Stomach smooth muscle (tissue), 2 donors: Measurements from ENCODE around the gene PAK5.

Experiments used
- H3K27ac ChIP-seq: one replicate; pipeline ENCODE4 v1.7.0; 2013; ENCODE audit warnings: mild to moderate bottlenecking, low read length, inconsistent platforms
- H3K27me3 ChIP-seq, 2 donors: one replicate each; pipeline ENCODE4 v1.7.0; 2013; ENCODE audit warnings: low read length in 2 of 2; ENCODE audit not compliant: insufficient read depth in 2 of 2, control insufficient read depth in 1 of 2
- H3K36me3 ChIP-seq, 2 donors: one replicate each; pipeline ENCODE4 v1.7.0; 2013; ENCODE audit warnings: low read length in 2 of 2; ENCODE audit not compliant: control insufficient read depth in 2 of 2, insufficient read depth in 2 of 2
- H3K4me1 ChIP-seq: one replicate; pipeline ENCODE4 v1.7.0; 2013; ENCODE audit warnings: low read length; ENCODE audit not compliant: control insufficient read depth, insufficient read depth
- H3K4me3 ChIP-seq, 2 donors: one replicate each; pipeline ENCODE4 v1.7.0; 2013; ENCODE audit warnings: low read length in 2 of 2
- H3K9ac ChIP-seq, 2 donors: one replicate each; pipeline ENCODE4 v1.7.0; 2013; ENCODE audit warnings: low read length in 2 of 2, mild to moderate bottlenecking in 1 of 2
- H3K9me3 ChIP-seq, 2 donors: one replicate each; pipeline ENCODE4 v1.7.0; 2013; ENCODE audit warnings: low read length in 2 of 2; ENCODE audit not compliant: control insufficient read depth in 2 of 2
- donor health status: healthy.
- donor health status: Pancreatic carcinoma.

PAK5 gene

GRCh38 chr20:9534025-9534424, 304.9 kb downstream of the PAK5 start:
- Histone ChIP-seq H3K9ac (no peak overlapping the region), H3K4me3 (no peak overlapping the region), H3K27me3 (no peaks in the 10 kb centered on the region), H3K4me1 (no peaks in the 10 kb centered on the region), H3K27ac (no peak overlapping the region), H3K9me3 (no peaks in the 10 kb centered on the region), H3K36me3 (no peaks in the 10 kb centered on the region)

GRCh38 chr20:9532069-9532838, 306.6 kb downstream of the PAK5 start:
- no peaks in the 10 kb centered on the region for H3K27me3 ChIP-seq
- no peaks in the 10 kb centered on the region for H3K9me3 ChIP-seq
- H3K36me3 ChIP-seq, result no peaks in the 10 kb centered on the region
- no peaks in the 10 kb centered on the region for H3K4me1 ChIP-seq
- H3K9ac ChIP-seq, result no peak overlapping the region
- no peak overlapping the region for H3K27ac ChIP-seq
- no peak overlapping the region for H3K4me3 ChIP-seq

GRCh38 chr20:9531581-9531980, 307.3 kb downstream of the PAK5 start:
- Histone ChIP-seq H3K27ac (no peak overlapping the region), H3K9ac (no peak overlapping the region), H3K4me1 (no peaks in the 10 kb centered on the region), H3K36me3 (no peaks in the 10 kb centered on the region), H3K4me3 (no peak overlapping the region), H3K27me3 (no peaks in the 10 kb centered on the region), H3K9me3 (no peaks in the 10 kb centered on the region)

- Histone ChIP-seq H3K36me3 (no peaks in the 10 kb centered on the region), H3K9me3 (no peaks in the 10 kb centered on the region), H3K4me3 (no peak overlapping the region), H3K9ac (no peak overlapping the region), H3K4me1 (no peaks in the 10 kb centered on the region), H3K27me3 (peaks cover 0 to 6% of the 10 kb centered on the region in 2 donors), H3K27ac (no peak overlapping the region)
Observed at GRCh38 chr20:9523636-9524035, 315.2 kb downstream of the PAK5 start.

GRCh38 chr20:9520086-9520485, 318.8 kb downstream of the PAK5 start:
- no peaks in the 10 kb centered on the region for H3K9me3 ChIP-seq
- H3K4me3 ChIP-seq, result no peak overlapping the region
- H3K27me3 ChIP-seq, result peaks cover 20 to 21% of the 10 kb centered on the region in 2 donors

GRCh38 chr20:9518576-9519175, 320.2 kb downstream of the PAK5 start:
- H3K27me3 ChIP-seq, result peaks cover 25% of the 10 kb centered on the region in 2 donors
- H3K4me3 ChIP-seq, result no peak overlapping the region

More at GRCh38 chr20:9520086-9520485, 318.8 kb downstream of the PAK5 start:
- peaks cover 12% of the 10 kb centered on the region for H3K4me1 ChIP-seq
- H3K9ac ChIP-seq, result no peak overlapping the region
- H3K27ac ChIP-seq, result no peak overlapping the region
- H3K36me3 ChIP-seq, result no peaks in the 10 kb centered on the region

GRCh38 chr20:9517297-9518162, 321.3 kb downstream of the PAK5 start:
- no peak overlapping the region for H3K9ac ChIP-seq
- peaks cover 17% of the 10 kb centered on the region for H3K4me1 ChIP-seq
- peaks cover 25% of the 10 kb centered on the region in 2 donors for H3K27me3 ChIP-seq
- no peaks in the 10 kb centered on the region for H3K36me3 ChIP-seq
- no peaks in the 10 kb centered on the region for H3K9me3 ChIP-seq
- no peak overlapping the region for H3K4me3 ChIP-seq
- H3K27ac ChIP-seq, result no peak overlapping the region

More at GRCh38 chr20:9518576-9519175, 320.2 kb downstream of the PAK5 start:
- Histone ChIP-seq H3K4me1 (peaks cover 17% of the 10 kb centered on the region), H3K27ac (no peak overlapping the region), H3K9ac (no peak overlapping the region), H3K36me3 (no peaks in the 10 kb centered on the region), H3K9me3 (no peaks in the 10 kb centered on the region)

- Histone ChIP-seq H3K36me3 (no peaks in the 10 kb centered on the region), H3K9me3 (no peaks in the 10 kb centered on the region), H3K4me3 (peak overlapping the region in 1 of 2 donors; percentile 35), H3K4me1 (peaks cover 17% of the 10 kb centered on the region), H3K9ac (no peak overlapping the region), H3K27ac (no peak overlapping the region), H3K27me3 (peaks cover 25% of the 10 kb centered on the region in 2 donors)
Observed at GRCh38 chr20:9516234-9516871, 322.5 kb downstream of the PAK5 start.

GRCh38 chr20:9515741-9516233, 323.1 kb downstream of the PAK5 start:
- no peaks in the 10 kb centered on the region for H3K36me3 ChIP-seq
- H3K27ac ChIP-seq, result no peak overlapping the region
- peak overlapping the region in 1 of 2 donors; percentile 44 for H3K4me3 ChIP-seq
- H3K27me3 ChIP-seq, result peaks cover 23 to 25% of the 10 kb centered on the region in 2 donors
- H3K9me3 ChIP-seq, result no peaks in the 10 kb centered on the region
- no peak overlapping the region for H3K9ac ChIP-seq
- H3K4me1 ChIP-seq, result peaks cover 17% of the 10 kb centered on the region

- peaks cover 17% of the 10 kb centered on the region for H3K4me1 ChIP-seq
- no peaks in the 10 kb centered on the region for H3K36me3 ChIP-seq
- no peak overlapping the region for H3K27ac ChIP-seq
- H3K4me3 ChIP-seq, result peak overlapping the region in 1 of 2 donors; percentile 44
- H3K9me3 ChIP-seq, result no peaks in the 10 kb centered on the region
- peaks cover 22 to 30% of the 10 kb centered on the region in 2 donors for H3K27me3 ChIP-seq
- H3K9ac ChIP-seq, result no peak overlapping the region
Observed at GRCh38 chr20:9515214-9515585, 323.7 kb downstream of the PAK5 start.
